Superior temporal gyrus (tissue), 1 donor: ENCODE results near the gene NKAPL.

Experiments used
- DNase-seq: peaks from one replicate; pipeline ENCODE4 v3.0.0-alpha.2; 2016; ENCODE audit errors: extremely low spot score

NKAPL gene

GRCh38 chr6:28245206-28245941 lies 13.7 kb upstream of the NKAPL start:
- no peak for DNase-seq

DNA sequence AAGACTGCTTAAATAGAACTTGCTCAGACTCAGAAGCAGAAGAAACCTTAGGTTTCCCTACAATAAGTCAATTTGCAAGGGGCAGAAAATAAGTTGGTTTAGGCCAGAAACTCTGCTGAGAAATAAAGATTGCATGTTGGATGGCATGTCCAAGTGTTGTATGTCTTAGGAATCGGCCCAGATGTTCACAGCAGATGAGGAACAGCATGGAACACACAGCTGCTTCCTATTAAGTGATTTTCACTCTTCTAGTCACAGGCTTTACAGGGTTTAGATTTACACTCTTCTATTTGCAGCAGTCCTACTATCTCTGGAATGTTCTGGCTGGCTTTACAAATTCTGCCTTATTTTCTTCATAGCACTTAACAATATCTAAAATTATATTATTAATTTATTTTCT lies 10.2 kb upstream of the NKAPL start:
- DNase-seq: no peak

GRCh38 chr6:28250747-28251146 lies 8.3 kb upstream of the NKAPL start:
- no peak for DNase-seq

DNA sequence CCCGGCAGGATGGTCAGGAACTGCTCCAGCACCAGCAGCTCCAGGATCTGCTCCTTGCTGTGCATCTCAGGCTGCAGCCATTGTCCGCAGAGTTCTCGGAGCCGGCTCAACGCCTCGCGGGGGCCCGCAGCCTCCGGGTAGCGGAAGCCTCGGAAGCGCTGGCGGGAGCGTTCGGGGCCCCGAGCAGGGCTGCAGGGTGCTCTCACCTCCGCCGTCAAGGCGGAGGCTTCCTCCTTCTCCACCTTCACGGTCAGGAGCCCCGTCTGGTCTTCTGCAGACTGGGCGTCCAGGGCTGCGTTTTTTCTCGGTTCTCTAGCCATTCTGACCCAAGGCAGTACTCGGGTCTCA lies 7.5 kb upstream of the NKAPL start:
- DNase-seq: no peak

GRCh38 chr6:28252009-28252975 lies 6.8 kb upstream of the NKAPL start, which contains the start of gene ZKSCAN4:
TSS of gene ZKSCAN4 (minus strand) at chr6:28252269. CDS start at chr6:28251980, 289 bp downstream.
- peak; percentile 95 for DNase-seq

- no peak for DNase-seq
Measured at GRCh38 chr6:28254121-28254519, 5.0 kb upstream of the NKAPL start.

- no peak for DNase-seq
Measured at GRCh38 chr6:28257042-28257441, 2.1 kb upstream of the NKAPL start.

DNA sequence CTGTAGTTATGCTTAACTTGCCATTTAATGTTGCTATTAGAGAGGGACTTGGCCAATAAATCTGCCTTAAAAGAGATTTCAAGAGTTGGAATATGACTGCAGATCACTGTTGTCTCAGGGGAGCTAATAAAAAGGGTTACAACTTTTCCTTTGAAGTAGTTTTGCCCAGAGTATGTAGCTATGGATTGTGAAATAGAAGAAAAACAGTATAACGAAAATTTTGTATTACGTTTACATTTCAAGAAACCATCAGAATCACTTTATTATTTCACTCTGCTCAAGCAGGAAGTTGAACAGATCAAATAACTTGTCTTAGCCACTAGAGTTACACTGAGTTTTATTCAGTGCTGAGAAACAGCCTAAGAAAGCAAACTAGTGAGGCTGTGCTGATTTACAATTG lies 4.8 kb downstream of the NKAPL start:
- DNase-seq: no peak

GRCh38 chr6:28264834-28265401 lies 5.8 kb downstream of the NKAPL start:
- DNase-seq: no peak

DNA sequence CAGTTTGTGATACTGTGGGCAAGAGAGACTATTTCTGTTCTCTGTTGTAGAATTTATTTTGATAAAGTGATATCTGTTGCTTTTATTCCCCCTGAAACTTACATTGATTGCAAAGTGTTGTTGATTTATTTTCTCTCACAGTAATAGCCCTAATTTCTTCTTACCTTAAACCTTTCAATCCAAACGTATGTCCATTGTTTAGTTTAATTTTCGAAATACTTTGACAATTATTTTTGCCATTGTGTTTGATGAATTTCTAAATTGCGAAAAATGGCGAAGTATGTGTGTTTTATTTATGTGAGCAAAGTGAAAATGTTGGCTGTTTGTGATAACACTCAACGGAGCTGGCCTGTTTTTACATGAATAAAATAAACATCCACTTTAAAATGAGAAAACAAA lies 7.5 kb downstream of the NKAPL start:
- DNase-seq: no peak

DNA sequence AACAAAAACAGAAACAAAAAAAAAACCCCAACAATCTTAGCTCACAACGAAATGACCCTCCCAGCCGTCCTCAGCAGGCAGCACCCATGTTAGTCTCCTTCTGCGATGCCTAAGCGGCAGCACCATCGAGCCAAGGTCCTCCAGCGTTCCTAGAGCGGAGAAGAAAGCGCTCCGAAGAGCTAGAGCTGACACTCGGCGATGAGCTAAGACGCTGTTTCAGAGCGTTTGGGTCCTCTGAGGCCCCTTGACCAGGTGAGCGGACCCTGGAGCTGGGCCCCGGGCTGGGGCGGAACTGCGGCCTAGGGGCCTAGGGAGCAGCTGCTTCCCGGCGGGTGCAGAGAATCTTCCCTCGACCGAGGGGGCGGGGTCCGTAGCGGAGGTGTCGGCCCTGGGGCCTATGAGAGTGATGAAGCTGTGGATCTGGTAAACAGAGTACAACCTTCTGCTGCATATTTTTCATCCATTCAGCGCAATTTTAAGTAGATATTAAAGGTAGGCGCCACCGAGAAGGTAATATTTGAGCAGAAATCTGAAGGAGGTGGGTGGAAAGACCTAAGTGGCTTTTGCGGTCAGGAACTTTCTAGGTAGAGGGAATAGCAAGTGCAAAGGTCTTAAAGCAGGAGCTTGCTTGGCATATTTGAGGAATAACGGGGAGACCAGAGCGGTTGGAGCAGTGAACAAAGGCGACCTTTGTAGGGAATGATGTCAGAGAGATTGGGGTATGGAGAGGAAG lies 8.0 kb downstream of the NKAPL start, which contains the start of gene ZSCAN26:
Gene ZSCAN26 (plus strand): TSS at position 182 of the 733 bp plus-strand sequence. CDS start 4,777 bp downstream, outside the sequence.
- DNase-seq: peak; percentile 93

- DNase-seq: no peak
Measured at GRCh38 chr6:28267695-28268059, 8.6 kb downstream of the NKAPL start.

DNA sequence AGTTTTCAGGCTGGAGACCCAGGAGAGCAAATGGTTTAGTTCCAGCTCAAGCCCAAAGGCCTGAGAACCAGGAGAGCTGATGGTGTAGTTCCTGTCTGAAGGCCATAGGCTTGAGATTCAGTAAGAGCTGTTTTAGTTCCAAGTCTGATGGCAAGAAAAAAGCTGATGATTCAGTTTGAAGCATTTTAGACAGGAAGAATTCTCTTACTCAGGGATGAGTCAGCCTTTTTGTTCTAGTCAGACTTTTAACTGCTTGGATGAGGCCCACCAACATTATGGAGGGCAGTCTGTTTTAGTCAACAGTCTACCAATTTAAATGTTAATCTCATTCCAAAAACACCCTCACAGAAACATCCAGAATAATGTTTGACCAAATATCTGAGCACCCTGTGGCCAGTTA lies 10.4 kb downstream of the NKAPL start:
- DNase-seq: no peak

DNA sequence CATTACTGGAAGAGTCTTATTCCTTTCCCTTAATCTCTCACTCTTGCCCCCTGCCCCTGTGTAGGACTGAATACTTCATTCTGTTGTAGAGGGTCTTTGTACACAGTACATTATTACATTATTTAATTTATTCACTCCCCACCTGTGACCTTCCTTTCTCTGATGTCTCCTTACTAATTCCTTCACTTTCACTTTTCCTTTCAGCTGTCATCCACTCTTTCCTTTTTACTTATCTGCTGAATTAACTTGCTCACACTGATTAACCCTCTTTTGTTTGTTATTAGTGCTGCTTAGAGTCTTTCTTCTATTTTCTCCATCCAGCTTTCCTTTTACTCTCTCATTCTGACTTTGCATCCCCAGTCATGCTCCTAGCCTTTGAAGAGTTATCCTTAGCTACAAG lies 15.8 kb downstream of the NKAPL start:
- no peak for DNase-seq

GRCh38 chr6:28277746-28278145 lies 18.6 kb downstream of the NKAPL start:
- DNase-seq: no peak

DNA sequence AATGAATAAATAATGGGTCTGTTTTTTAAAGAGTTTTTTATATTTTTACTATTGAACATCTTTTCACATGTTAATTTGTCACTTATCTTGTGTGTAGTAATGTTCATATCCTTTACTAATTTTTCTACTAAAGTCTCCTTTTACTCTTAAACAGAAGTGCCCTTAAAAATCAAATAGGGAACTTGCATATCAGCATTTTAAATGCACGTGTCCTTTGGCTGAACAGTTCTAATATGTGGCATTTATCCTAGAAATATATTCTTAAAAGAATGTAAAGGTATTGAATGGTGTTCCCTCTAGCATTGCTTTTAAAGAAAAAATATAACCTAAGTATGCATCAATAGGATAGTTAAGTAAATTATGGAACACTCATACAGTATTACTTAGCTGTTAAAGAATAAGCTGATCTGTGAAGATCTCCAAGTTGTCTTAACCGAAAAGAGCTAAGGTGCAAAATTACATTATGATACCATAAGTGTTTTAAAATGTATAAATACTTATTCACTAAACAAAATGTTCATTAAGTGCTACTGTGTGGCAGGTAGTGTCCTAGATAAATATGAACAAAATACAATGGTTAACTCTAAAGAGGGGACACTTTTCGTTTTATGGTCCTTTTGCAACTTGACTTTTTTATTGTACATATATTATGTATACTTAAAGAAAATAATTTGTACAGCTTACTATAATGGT lies 21.6 kb downstream of the NKAPL start:
- DNase-seq: peak; percentile 17

DNA sequence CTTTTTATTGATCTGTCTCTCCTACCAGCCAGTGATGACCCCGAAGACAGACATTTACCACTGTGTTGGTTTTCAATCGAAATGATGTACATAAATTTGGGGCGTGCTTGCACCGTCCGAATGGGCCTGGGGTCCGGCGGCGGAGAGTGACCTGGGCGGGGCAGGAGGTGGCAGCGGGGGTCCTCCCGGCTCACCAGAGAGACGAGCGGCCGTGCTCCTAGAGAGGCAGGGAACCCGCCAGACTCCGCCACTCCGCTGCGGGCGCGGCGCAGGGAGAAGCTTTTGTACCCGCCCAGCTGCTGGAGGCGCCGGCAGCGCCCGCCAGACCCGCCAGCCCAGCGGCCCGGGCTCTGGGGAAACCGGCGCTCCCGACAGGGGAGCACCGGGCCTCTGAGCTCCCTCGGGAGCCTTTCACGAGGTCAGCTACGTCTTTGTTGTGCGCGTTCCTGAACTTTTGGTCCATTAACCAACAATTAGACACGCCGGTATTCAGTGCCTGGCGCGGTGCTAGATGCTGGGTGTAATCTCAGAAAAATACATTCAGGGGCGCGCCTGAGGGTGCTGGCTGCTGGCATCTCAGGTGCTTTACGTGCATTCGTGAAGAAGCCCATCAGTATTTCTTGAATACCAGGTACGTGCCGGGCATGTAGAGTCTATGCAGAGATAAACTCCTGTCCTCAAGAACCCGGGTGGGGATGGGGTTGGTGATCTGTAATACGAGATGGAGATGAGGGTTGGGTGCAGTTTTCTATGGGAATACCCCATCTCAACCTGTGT lies 22.4 kb downstream of the NKAPL start, which contains the start of gene PGBD1:
Gene PGBD1 (plus strand): TSS at position 285 of the 777 bp plus-strand sequence. CDS start 2,242 bp downstream, outside the sequence.
- DNase-seq: peak; percentile 57

GRCh38 chr6:28282926-28283325 lies 23.8 kb downstream of the NKAPL start:
- no peak for DNase-seq

- no peak for DNase-seq
Measured at GRCh38 chr6:28291573-28291972, 32.5 kb downstream of the NKAPL start.

- no peak for DNase-seq
Measured at GRCh38 chr6:28295326-28295725, 36.2 kb downstream of the NKAPL start.
